WTC11 (cell line): ENCODE measurements around the gene TMC8. TPM values are rescaled to one million over a fixed set of nuclear protein-coding genes. Genes with fewer than 3 reads are reported as not detected.
A peak's percentile ranks its signal among the peaks of the same experiment; 100 is the strongest.

Experiments used
- ATAC-seq: fragments of 200-7000 bp; cut with Tn5 transposase; 2 replicates; pipeline ENCODE4 v1.10.0; 2021; ENCODE audit warnings: mild to moderate bottlenecking, moderate library complexity
- CTCF ChIA-PET: fragments of 300-600 bp; sonication (Branson Sonifier 250); formaldehyde crosslinking; loops from one replicate; lab custom pipeline; 2021; ENCODE audit warnings: antibody characterized with exemption; lab: Charles Lee
- POLR2A ChIA-PET: fragments of 350-600 bp; sonication (Branson Sonifier 250); formaldehyde crosslinking; loops from one replicate; lab custom pipeline; 2021; ENCODE audit warnings: antibody characterized with exemption; lab: Charles Lee
- DNase-seq: peaks from one replicate; pipeline ENCODE4 v3.0.0; 2021; ENCODE audit warnings: low spot score
- H3K27ac Mint-ChIP-seq: 2 replicates; pipeline ENCODE4 v1.8.0; 2021; ENCODE audit warnings: mixed read lengths
- H3K27me3 Mint-ChIP-seq: 2 replicates; pipeline ENCODE4 v1.8.0; 2021; ENCODE audit warnings: low read depth, mild to moderate bottlenecking, moderate library complexity, mixed read lengths
- H3K36me3 Mint-ChIP-seq: 2 replicates; pipeline ENCODE4 v1.8.0; 2021; ENCODE audit warnings: mixed read lengths
- H3K4me1 Mint-ChIP-seq: 2 replicates; pipeline ENCODE4 v1.8.0; 2022; ENCODE audit warnings: mixed read lengths
- H3K4me3 Mint-ChIP-seq: 2 replicates; pipeline ENCODE4 v1.8.0; 2021; ENCODE audit warnings: mild to moderate bottlenecking, moderate library complexity, mixed read lengths
- H3K9me3 Mint-ChIP-seq: 2 replicates; pipeline ENCODE4 v1.8.0; 2021; ENCODE audit warnings: mixed read lengths
- CDX4 ChIP-seq: fragments of 250-450 bp; sonication (Bioruptor Pico); IDR thresholded peaks from 2 replicates; pipeline ENCODE4 v1.9.0; 2021; ENCODE audit warnings: moderate library complexity, mild to moderate bottlenecking, inconsistent platforms, borderline replicate concordance
- CTCF ChIP-seq: fragments of 200-600 bp; IDR thresholded peaks from 2 replicates; pipeline ENCODE4 v1.8.0; 2022; ENCODE audit warnings: antibody characterized with exemption
- ELF4 ChIP-seq: sonication (generic); formaldehyde crosslinking; IDR thresholded peaks from 2 replicates; pipeline ENCODE4 v1.8.1; 2022; ENCODE audit warnings: low read depth, mild to moderate bottlenecking, moderate library complexity, missing genetic modification reagents
- ESRRA ChIP-seq: sonication (generic); formaldehyde crosslinking; IDR thresholded peaks from 2 replicates; pipeline ENCODE4 v1.8.1; 2022; ENCODE audit warnings: mild to moderate bottlenecking, missing genetic modification reagents, borderline replicate concordance
- FOXK1 ChIP-seq: sonication (generic); formaldehyde crosslinking; IDR thresholded peaks from 2 replicates; pipeline ENCODE4 v1.8.0; 2022; ENCODE audit warnings: mild to moderate bottlenecking, moderate library complexity, missing genetic modification reagents
- FOXP1 ChIP-seq: sonication (generic); formaldehyde crosslinking; IDR thresholded peaks from 2 replicates; pipeline ENCODE4 v1.8.0; 2022; ENCODE audit warnings: missing genetic modification reagents, mild to moderate bottlenecking, moderate library complexity, borderline replicate concordance
- HMGXB4 ChIP-seq: sonication (generic); formaldehyde crosslinking; IDR thresholded peaks from 2 replicates; pipeline ENCODE4 v1.8.1; 2023; ENCODE audit warnings: mild to moderate bottlenecking, moderate library complexity, missing genetic modification reagents
- JUN ChIP-seq: sonication (generic); formaldehyde crosslinking; IDR thresholded peaks from 2 replicates; pipeline ENCODE4 v1.8.0; 2023; ENCODE audit warnings: mild to moderate bottlenecking, missing genetic modification reagents
- MYBL2 ChIP-seq: sonication (generic); formaldehyde crosslinking; IDR thresholded peaks from 2 replicates; pipeline ENCODE4 v1.8.1; 2023; ENCODE audit warnings: mild to moderate bottlenecking, moderate library complexity, missing genetic modification reagents
- NR2C2 ChIP-seq: sonication (generic); formaldehyde crosslinking; IDR thresholded peaks from 2 replicates; pipeline ENCODE4 v1.8.0; 2022; ENCODE audit warnings: mild to moderate bottlenecking, missing genetic modification reagents
- OVOL2 ChIP-seq: fragments of 250-450 bp; sonication (Bioruptor Pico); IDR thresholded peaks from 2 replicates; pipeline ENCODE4 v1.9.0; 2021; ENCODE audit warnings: mild to moderate bottlenecking, borderline replicate concordance
- PRRX2 ChIP-seq: fragments of 250-450 bp; sonication (Bioruptor Pico); IDR thresholded peaks from 2 replicates; pipeline ENCODE4 v1.8.0; 2021; ENCODE audit warnings: mild to moderate bottlenecking
- TCF7 ChIP-seq: sonication (generic); formaldehyde crosslinking; IDR thresholded peaks from 2 replicates; pipeline ENCODE4 v1.8.0; 2022; ENCODE audit warnings: mild to moderate bottlenecking, low read depth, missing genetic modification reagents, moderate library complexity
- ZNF121 ChIP-seq: sonication (generic); formaldehyde crosslinking; IDR thresholded peaks from 2 replicates; pipeline ENCODE4 v1.8.0; 2023; ENCODE audit warnings: missing genetic modification reagents
- ZNF232 ChIP-seq: sonication (generic); formaldehyde crosslinking; IDR thresholded peaks from 2 replicates; pipeline ENCODE4 v1.8.0; 2022; ENCODE audit warnings: mild to moderate bottlenecking, missing genetic modification reagents
- ZNF416 ChIP-seq: fragments of 250-450 bp; sonication (Bioruptor Pico); IDR thresholded peaks from 2 replicates; pipeline ENCODE4 v1.9.0; 2021; ENCODE audit warnings: mild to moderate bottlenecking, inconsistent platforms
- total RNA-seq: library from RNA; stranded (reverse); gene quantifications from 3 replicates; pipeline ENCODE4 v1.2.3, GENCODE V29; 2021
- TF ChIP-seq, protein P1 (sequence below): sonication (generic); formaldehyde crosslinking; IDR thresholded peaks from 2 replicates; pipeline ENCODE4 v1.8.0; 2022; ENCODE audit warnings: mild to moderate bottlenecking, missing genetic modification reagents
- TF ChIP-seq, protein P2 (sequence below): fragments of 250-450 bp; sonication (Bioruptor Pico); IDR thresholded peaks from 2 replicates; pipeline ENCODE4 v1.9.0; 2021; ENCODE audit warnings: mild to moderate bottlenecking

TMC8 gene
- total RNA-seq, 1 experiment from 2014 or later, result 3.7 TPM

DNA sequence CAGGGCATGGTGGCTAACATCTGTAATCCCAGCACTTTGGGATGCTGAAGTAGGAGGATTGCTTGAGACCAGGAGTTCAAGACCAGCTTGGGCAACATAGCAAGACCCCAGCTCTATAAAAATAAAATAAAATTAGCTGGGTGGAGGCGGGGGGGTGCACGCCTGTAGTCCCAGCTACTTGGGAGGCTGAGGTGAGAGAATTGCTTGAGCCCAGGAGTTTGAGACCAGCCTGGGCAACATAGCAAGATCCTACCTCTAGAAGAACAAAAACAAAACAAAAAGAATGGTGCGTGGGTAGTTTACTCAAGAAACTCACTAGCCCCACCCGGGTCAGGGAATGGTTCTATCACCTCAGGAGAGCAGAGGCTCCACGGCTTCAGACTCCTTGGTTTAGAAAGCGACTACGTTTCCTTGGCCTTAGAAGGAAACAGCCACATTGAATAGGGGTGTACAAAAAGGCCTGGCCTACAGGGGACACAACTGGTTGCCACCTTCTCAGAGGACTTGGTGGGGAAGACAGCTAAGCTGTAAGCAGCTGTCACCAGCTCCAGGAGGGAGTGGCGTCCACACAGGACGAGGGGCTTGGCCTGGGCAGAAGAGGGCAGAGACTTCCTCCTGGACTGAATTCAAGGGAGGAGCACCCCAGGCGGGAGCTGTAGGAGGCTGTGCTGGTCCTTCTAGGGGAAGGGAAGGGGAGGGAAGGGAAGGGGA is 55.6 kb downstream of the TMC8 start:
- Mint-ChIP-seq H3K4me1 (peaks cover 28% of the 10 kb centered on the region), H3K36me3 (peaks cover 48% of the 10 kb centered on the region), H3K4me3 (peak overlapping the region; percentile 82), H3K27me3 (no peaks in the 10 kb centered on the region), H3K27ac (peak overlapping the region; percentile 53), H3K9me3 (0 out of 2 replicates have a peak, but pooled peaks cover 3% of the 10 kb centered on the region)
- POLR2A ChIA-PET, result interaction anchor here (0.5 to 1.9 kb wide), 16 partner anchors 8 to 128 kb away, joined by 3 to 13 read pairs (median 4); no protein-coding TSS in a partner anchor
- CTCF ChIA-PET, result interaction anchor here (0.5 to 4.9 kb wide), 31 partner anchors 10 to 396 kb away, joined by 3 to 85 read pairs (median 5); partner anchors contain the start of gene BIRC5
- ATAC-seq (no peak), DNase-seq (no peak)
- TF ChIP-seq, protein P1, sequence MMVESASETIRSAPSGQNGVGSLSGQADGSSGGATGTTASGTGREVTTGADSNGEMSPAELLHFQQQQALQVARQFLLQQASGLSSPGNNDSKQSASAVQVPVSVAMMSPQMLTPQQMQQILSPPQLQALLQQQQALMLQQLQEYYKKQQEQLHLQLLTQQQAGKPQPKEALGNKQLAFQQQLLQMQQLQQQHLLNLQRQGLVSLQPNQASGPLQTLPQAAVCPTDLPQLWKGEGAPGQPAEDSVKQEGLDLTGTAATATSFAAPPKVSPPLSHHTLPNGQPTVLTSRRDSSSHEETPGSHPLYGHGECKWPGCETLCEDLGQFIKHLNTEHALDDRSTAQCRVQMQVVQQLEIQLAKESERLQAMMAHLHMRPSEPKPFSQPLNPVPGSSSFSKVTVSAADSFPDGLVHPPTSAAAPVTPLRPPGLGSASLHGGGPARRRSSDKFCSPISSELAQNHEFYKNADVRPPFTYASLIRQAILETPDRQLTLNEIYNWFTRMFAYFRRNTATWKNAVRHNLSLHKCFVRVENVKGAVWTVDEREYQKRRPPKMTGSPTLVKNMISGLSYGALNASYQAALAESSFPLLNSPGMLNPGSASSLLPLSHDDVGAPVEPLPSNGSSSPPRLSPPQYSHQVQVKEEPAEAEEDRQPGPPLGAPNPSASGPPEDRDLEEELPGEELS, result no peak
- TF ChIP-seq ZNF121 (CRISPR knock-in tag), result peak; percentile 31; the same call in 1 of the 2 replicates
- TF ChIP-seq, all 79 proteins: peak for 1

DNA sequence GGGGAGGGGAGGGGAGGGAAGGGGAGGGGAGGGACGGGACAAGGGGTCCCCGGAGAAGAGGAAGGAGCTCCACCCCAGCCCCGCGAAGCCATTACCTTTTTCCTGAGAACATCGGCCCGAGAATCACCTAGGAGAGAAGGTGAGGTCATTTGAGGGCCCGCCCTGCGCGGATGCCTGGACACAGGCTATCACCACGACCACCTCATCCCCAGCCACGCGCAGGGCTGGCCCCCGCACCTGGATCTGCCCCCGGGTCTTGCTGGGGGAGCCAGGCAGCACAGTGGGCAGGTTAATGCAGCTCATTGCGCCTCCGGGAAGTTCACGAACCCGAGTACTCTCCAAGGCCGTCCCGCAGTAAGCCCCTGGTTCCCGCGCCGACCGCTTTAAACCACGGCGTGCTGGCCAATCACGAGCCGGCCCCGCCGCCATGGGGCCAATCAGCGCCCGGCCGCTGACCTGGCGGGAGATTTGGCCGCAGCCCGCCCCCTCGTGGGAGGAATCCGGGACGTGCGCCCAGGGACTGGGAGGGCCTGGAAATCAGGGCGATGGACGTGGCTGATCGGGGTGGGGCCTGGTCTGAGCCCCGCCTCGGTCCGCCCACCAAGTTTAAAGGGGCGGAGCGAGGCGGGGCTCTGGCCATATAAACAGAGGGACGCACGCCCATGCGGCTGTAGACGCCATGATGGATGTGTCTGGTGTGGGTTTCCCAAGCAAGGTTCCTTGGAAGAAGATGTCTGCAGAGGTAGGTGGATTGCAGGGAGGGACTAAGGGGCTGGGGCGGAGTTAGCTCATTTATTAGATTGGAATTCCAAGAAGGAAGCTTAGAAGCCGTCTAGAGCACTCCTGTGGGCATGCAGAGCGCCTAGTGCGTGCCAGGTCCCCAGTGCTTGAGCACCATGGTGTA is 56.4 kb downstream of the TMC8 start, which contains the start of the genes AFMID and TK1:
Gene AFMID, plus strand, starts transcription at position 671 of the 904 bp plus-strand sequence. Its CDS starts 9 bp downstream, at position 680.
Gene TK1, minus strand, starts transcription at position 361 of the 904 bp plus-strand sequence. Its CDS starts 58 bp downstream, at position 303.
- H3K27ac Mint-ChIP-seq, result peak within 1 kb of the TSS; percentile 83
- POLR2A ChIA-PET, result interaction anchor here (0.5 to 1.9 kb wide), 16 partner anchors 9 to 127 kb away, joined by 3 to 13 read pairs (median 4); no protein-coding TSS in a partner anchor
- CTCF ChIA-PET, result interaction anchor here (0.6 to 4.9 kb wide), 32 partner anchors 11 to 397 kb away, joined by 3 to 85 read pairs (median 5); partner anchors contain the start of gene BIRC5
- peaks cover 41% of the 10 kb centered on the region for H3K36me3 Mint-ChIP-seq
- ATAC-seq (peak; percentile 96), DNase-seq (peak; percentile 100)
- no peaks in the 10 kb centered on the region for H3K27me3 Mint-ChIP-seq
- peak within 1 kb of the TSS; percentile 82 for H3K4me3 Mint-ChIP-seq
- peaks cover 28% of the 10 kb centered on the region for H3K4me1 Mint-ChIP-seq
- H3K9me3 Mint-ChIP-seq, result 0 out of 2 replicates have a peak, but pooled peaks cover 3% of the 10 kb centered on the region
- TF ChIP-seq TCF7 (CRISPR knock-in tag) (no peak), ELF4 (CRISPR knock-in tag) (peak; percentile 82; the same call in 1 of the 2 replicates), FOXP1 (CRISPR knock-in tag) (peak; percentile 54; the same call in 1 of the 2 replicates), FOXK1 (CRISPR knock-in tag) (peak; percentile 41; the same call in 1 of the 2 replicates), HMGXB4 (CRISPR knock-in tag) (peak; percentile 86), OVOL2 (CRISPR knock-in tag) (no peak), PRRX2 (CRISPR knock-in tag) (no peak), ZNF232 (peak; percentile 91), CTCF (peak; percentile 73; the same call in 1 of the 2 replicates), CDX4 (no peak), ESRRA (no peak), JUN (CRISPR knock-in tag) (no peak), MYBL2 (CRISPR knock-in tag) (peak; percentile 98), NR2C2 (no peak), ZNF416 (CRISPR knock-in tag) (peak; percentile 47; the same call in 1 of the 2 replicates)
- TF ChIP-seq, protein P2, sequence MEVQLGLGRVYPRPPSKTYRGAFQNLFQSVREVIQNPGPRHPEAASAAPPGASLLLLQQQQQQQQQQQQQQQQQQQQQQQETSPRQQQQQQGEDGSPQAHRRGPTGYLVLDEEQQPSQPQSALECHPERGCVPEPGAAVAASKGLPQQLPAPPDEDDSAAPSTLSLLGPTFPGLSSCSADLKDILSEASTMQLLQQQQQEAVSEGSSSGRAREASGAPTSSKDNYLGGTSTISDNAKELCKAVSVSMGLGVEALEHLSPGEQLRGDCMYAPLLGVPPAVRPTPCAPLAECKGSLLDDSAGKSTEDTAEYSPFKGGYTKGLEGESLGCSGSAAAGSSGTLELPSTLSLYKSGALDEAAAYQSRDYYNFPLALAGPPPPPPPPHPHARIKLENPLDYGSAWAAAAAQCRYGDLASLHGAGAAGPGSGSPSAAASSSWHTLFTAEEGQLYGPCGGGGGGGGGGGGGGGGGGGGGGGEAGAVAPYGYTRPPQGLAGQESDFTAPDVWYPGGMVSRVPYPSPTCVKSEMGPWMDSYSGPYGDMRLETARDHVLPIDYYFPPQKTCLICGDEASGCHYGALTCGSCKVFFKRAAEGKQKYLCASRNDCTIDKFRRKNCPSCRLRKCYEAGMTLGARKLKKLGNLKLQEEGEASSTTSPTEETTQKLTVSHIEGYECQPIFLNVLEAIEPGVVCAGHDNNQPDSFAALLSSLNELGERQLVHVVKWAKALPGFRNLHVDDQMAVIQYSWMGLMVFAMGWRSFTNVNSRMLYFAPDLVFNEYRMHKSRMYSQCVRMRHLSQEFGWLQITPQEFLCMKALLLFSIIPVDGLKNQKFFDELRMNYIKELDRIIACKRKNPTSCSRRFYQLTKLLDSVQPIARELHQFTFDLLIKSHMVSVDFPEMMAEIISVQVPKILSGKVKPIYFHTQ, result no peak
